Keratinocyte (primary cell): ENCODE results near the gene BNC2. TPM values are rescaled to one million over a fixed set of nuclear protein-coding genes. Genes with fewer than 3 reads are reported as not detected.
A peak's percentile ranks its signal among the peaks of the same experiment; 100 is the strongest.

Source experiments
- DNase-seq: peaks from one replicate; pipeline ENCODE4 v3.0.0-alpha.2; 2011; ENCODE audit warnings: low read depth, missing footprints, low spot score
- FAIRE-seq: peaks from 2 replicates; lab custom pipeline; 2011; peaks lifted over from hg19 to GRCh38; lab: Jason Lieb, UNC
- H2AFZ ChIP-seq: 2 replicates; pipeline ENCODE4 v1.6.0; 2012; ENCODE audit warnings: low read length, control low read depth, inconsistent platforms; ENCODE audit not compliant: control insufficient read depth
- H3K27ac ChIP-seq: 2 replicates; pipeline ENCODE4 v1.5.1; 2011; ENCODE audit warnings: low read length; ENCODE audit not compliant: control insufficient read depth, insufficient read depth
- H3K27me3 ChIP-seq: 3 replicates; pipeline ENCODE4 v1.6.0; 2011; ENCODE audit warnings: low read length; ENCODE audit not compliant: control insufficient read depth, insufficient read depth; ENCODE audit errors: extremely low read depth
- H3K36me3 ChIP-seq, 2 experiments: 2 replicates in 1 of 2; 3 replicates in 1 of 2; pipeline ENCODE4 v1.5.1; 2011; ENCODE audit warnings: low read length in 2 of 2, mild to moderate bottlenecking in 1 of 2; ENCODE audit not compliant: control insufficient read depth in 2 of 2, insufficient read depth in 2 of 2; ENCODE audit errors: extremely low read depth in 1 of 2
- H3K4me1 ChIP-seq: 3 replicates; pipeline ENCODE4 v1.5.1; 2011; ENCODE audit warnings: low read length; ENCODE audit not compliant: control insufficient read depth, insufficient read depth; ENCODE audit errors: extremely low read depth
- H3K4me2 ChIP-seq: 3 replicates; pipeline ENCODE4 v1.6.0; 2011; ENCODE audit warnings: low read depth, low read length; ENCODE audit not compliant: control insufficient read depth, insufficient read depth; ENCODE audit errors: extremely low read depth
- H3K4me3 ChIP-seq, 3 experiments: fragments of 200-600 bp in 1 of 3; sonication (generic) in 1 of 3; 2 replicates in 2 of 3; 3 replicates in 1 of 3; pipeline ENCODE4 v1.5.1; 2011 to 2016; ENCODE audit warnings: low read length in 3 of 3, mild to moderate bottlenecking in 3 of 3, control low read depth in 2 of 3, inconsistent platforms in 1 of 3, low read depth in 1 of 3, mixed read lengths in 1 of 3, mixed run types in 1 of 3, moderate library complexity in 1 of 3; ENCODE audit not compliant: control insufficient read depth in 2 of 3, insufficient read depth in 2 of 3; ENCODE audit errors: extremely low read depth in 1 of 3
- H3K79me2 ChIP-seq: 2 replicates; pipeline ENCODE4 v1.6.0; 2012; ENCODE audit warnings: low read length; ENCODE audit not compliant: control insufficient read depth, insufficient read depth
- H3K9ac ChIP-seq: 3 replicates; pipeline ENCODE4 v1.6.0; 2011; ENCODE audit warnings: low read length; ENCODE audit not compliant: control insufficient read depth, insufficient read depth; ENCODE audit errors: extremely low read depth
- H3K9me1 ChIP-seq: 3 replicates; pipeline ENCODE4 v1.6.0; 2011; ENCODE audit warnings: low read length; ENCODE audit not compliant: control insufficient read depth, insufficient read depth; ENCODE audit errors: extremely low read depth
- H3K9me3 ChIP-seq: 2 replicates; pipeline ENCODE4 v1.5.1; 2012; ENCODE audit warnings: low read depth, low read length; ENCODE audit not compliant: control insufficient read depth
- H4K20me1 ChIP-seq: 3 replicates; pipeline ENCODE4 v1.6.0; 2011; ENCODE audit warnings: low read length; ENCODE audit not compliant: control insufficient read depth, insufficient read depth; ENCODE audit errors: extremely low read depth
- EZH2 ChIP-seq: IDR thresholded peaks from one replicate; pipeline ENCODE4 v1.6.1; 2012; ENCODE audit warnings: inconsistent platforms, mild to moderate bottlenecking, low read length, moderate library complexity
- dilution Hi-C: fragments of 300-500 bp; cut with MboI; formaldehyde crosslinking; loops from one replicate; pipeline ENCODE4 v1.7.0; 2020; ENCODE audit warnings: low sequenced_read_pairs; ENCODE audit not compliant: extremely low pct_ligation_motif_present
- polyA plus RNA-seq, 5 experiments: library from polyadenylated mRNA; depleted of rRNA in 3 of 5; stranded (reverse) in 3 of 5; stranded (forward) in 1 of 5; unstranded in 1 of 5; fragments of >200 nt; gene quantifications; 1 replicate in 1 of 5; 2 replicates in 3 of 5; 3 replicates in 1 of 5; pipeline versions ENCODE4 v1.2.1 to v1.2.3, GENCODE V29; 2011 to 2012; ENCODE audit warnings: missing spikeins in 2 of 5, low read depth in 1 of 5, low replicate concordance in 1 of 5
- TF ChIP-seq, protein P1 (sequence below), 3 experiments: IDR thresholded peaks in 1 of 3; conservative IDR thresholded peaks in 1 of 3; optimal IDR thresholded peaks in 1 of 3; 2 replicates in 2 of 3; 3 replicates in 1 of 3; pipeline versions ENCODE3 to v1.5.1; 2011; ENCODE audit warnings: low read length in 3 of 3, mild to moderate bottlenecking in 3 of 3, moderate library complexity in 2 of 3, control low read depth in 1 of 3, inconsistent platforms in 1 of 3; ENCODE audit not compliant: insufficient read depth in 2 of 3; ENCODE audit errors: extremely low read depth in 1 of 3

Gene BNC2
- polyA plus RNA-seq, 1 donor (not counting 4 experiments of a cell fraction or from before 2014, with no cell fraction given) = 1.1 TPM

DNA sequence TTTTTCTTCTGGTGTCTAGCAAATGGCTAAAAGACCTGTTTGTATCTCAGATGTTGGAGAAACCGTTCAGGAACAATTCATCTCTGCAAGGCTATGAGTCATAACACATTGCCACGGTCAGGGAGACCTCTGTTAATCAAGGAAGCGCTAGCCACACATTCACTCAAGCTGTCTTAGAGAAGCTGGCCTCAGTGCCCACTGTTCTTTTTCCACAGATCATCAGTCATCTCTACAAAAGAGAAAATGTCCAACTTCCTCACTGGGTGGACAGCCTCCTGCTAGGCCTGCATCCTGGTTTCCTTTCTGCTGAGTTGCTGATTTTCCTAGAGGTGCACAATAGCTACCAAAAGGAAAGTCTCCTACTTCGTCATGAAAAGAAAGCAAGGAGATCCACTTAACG is 360.5 kb downstream of the BNC2 start:
- Histone ChIP-seq H3K27ac (no peak overlapping the region), H3K9me3 (no peaks in the 10 kb centered on the region), H3K9me1 (no peaks in the 10 kb centered on the region), H3K36me3 (no peaks in the 10 kb centered on the region), H3K4me2 (peak overlapping the region; percentile 12), H3K79me2 (no peaks in the 10 kb centered on the region), H4K20me1 (no peaks in the 10 kb centered on the region), H2AFZ (no peak overlapping the region), H3K4me3 (no peak overlapping the region), H3K27me3 (no peaks in the 10 kb centered on the region), H3K9ac (no peak overlapping the region), H3K4me1 (peaks cover 5% of the 10 kb centered on the region)
- FAIRE-seq (peak; percentile 67), DNase-seq (no peak)
- no peak for TF ChIP-seq EZH2
- TF ChIP-seq, protein P1, sequence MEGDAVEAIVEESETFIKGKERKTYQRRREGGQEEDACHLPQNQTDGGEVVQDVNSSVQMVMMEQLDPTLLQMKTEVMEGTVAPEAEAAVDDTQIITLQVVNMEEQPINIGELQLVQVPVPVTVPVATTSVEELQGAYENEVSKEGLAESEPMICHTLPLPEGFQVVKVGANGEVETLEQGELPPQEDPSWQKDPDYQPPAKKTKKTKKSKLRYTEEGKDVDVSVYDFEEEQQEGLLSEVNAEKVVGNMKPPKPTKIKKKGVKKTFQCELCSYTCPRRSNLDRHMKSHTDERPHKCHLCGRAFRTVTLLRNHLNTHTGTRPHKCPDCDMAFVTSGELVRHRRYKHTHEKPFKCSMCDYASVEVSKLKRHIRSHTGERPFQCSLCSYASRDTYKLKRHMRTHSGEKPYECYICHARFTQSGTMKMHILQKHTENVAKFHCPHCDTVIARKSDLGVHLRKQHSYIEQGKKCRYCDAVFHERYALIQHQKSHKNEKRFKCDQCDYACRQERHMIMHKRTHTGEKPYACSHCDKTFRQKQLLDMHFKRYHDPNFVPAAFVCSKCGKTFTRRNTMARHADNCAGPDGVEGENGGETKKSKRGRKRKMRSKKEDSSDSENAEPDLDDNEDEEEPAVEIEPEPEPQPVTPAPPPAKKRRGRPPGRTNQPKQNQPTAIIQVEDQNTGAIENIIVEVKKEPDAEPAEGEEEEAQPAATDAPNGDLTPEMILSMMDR (optimal IDR thresholded peaks at IDR 0.05 in 1 of 3, IDR thresholded peaks at IDR 0.05 in 1 of 3, conservative IDR thresholded peaks at IDR 0.05 in 1 of 3; ENCODE audit: extremely low read depth in 1 of 3, insufficient read depth in 2 of 3, low read length in 3 of 3) = no peak
- dilution Hi-C loops = no loop called here

DNA sequence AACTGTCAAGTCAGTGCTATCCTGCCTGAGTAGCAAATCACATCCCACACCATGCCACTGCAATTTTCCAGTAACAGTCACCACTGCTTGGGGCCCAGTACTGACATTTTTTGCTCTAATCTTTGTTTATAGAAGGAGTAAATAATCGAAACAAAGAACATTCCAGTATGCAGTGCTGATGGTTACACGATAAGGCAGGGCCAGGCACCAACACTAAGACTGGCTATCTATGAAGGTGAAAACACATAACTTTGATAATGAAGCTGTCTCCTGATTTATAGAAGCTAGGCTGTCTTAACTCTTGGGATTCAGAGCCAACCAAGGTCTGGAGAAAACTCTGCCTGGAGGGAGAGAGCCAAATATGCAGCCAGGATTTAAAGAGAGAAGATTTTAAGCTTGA is 365.3 kb downstream of the BNC2 start:
- DNase-seq = no peak
- Histone ChIP-seq H3K27ac (no peak overlapping the region), H3K9me1 (no peaks in the 10 kb centered on the region), H3K9ac (no peak overlapping the region), H2AFZ (peak overlapping the region; percentile 76), H3K4me2 (no peak overlapping the region), H3K79me2 (no peaks in the 10 kb centered on the region), H3K9me3 (no peaks in the 10 kb centered on the region), H3K4me3 (no peak overlapping the region), H3K27me3 (no peaks in the 10 kb centered on the region), H3K4me1 (peaks cover 20% of the 10 kb centered on the region), H4K20me1 (no peaks in the 10 kb centered on the region), H3K36me3 (no peaks in the 10 kb centered on the region)
- dilution Hi-C loops = no loop called here
- no peak for FAIRE-seq
- TF ChIP-seq EZH2 = no peak
- TF ChIP-seq, protein P1 (optimal IDR thresholded peaks at IDR 0.05 in 1 of 3, IDR thresholded peaks at IDR 0.05 in 1 of 3, conservative IDR thresholded peaks at IDR 0.05 in 1 of 3; ENCODE audit: extremely low read depth in 1 of 3, insufficient read depth in 2 of 3, low read length in 3 of 3) = no peak
